ENCODE data around the gene FLNC. TPM values are rescaled to one million over a fixed set of nuclear protein-coding genes. Genes with fewer than 3 reads are reported as not detected.

The FLNC gene
- total RNA-seq, 2 experiments from 2014 or later: not detected

- Mint-ChIP-seq H3K4me1 (no peaks in the 10 kb centered on the region), H3K27ac (no peak overlapping the region), H3K36me3 (no peaks in the 10 kb centered on the region), H3K4me3 (no peak overlapping the region), H3K27me3 (no peaks in the 10 kb centered on the region), H3K9me3 (no peaks in the 10 kb centered on the region)
- DNase-seq (no peak), ATAC-seq (ENCODE audit: low read depth) (no peak)
- POLR2A ChIA-PET: no interaction called here
Measured at GRCh38 chr7:128847721-128848211, 17.6 kb downstream of the FLNC start.

GRCh38 chr7:128848289-128849155, 18.3 kb downstream of the FLNC start:
- DNase-seq: no peak
- Mint-ChIP-seq H3K4me3 (no peak overlapping the region), H3K27ac (no peak overlapping the region), H3K9me3 (no peaks in the 10 kb centered on the region), H3K27me3 (no peaks in the 10 kb centered on the region), H3K36me3 (no peaks in the 10 kb centered on the region), H3K4me1 (no peaks in the 10 kb centered on the region)
- ATAC-seq (ENCODE audit: low read depth): no peak
- POLR2A ChIA-PET: no interaction called here

GRCh38 chr7:128849156-128849515, 18.9 kb downstream of the FLNC start:
- no peaks in the 10 kb centered on the region for H3K27me3 Mint-ChIP-seq
- POLR2A ChIA-PET: no interaction called here
- H3K27ac Mint-ChIP-seq: no peak overlapping the region
- H3K36me3 Mint-ChIP-seq: no peaks in the 10 kb centered on the region
- no peak overlapping the region for H3K4me3 Mint-ChIP-seq
- no peaks in the 10 kb centered on the region for H3K4me1 Mint-ChIP-seq
- H3K9me3 Mint-ChIP-seq: no peaks in the 10 kb centered on the region
- ATAC-seq (ENCODE audit: low read depth) (no peak), DNase-seq (no peak)

GRCh38 chr7:128849804-128850490, 19.7 kb downstream of the FLNC start:
- DNase-seq (no peak), ATAC-seq (ENCODE audit: low read depth) (no peak)
- no peaks in the 10 kb centered on the region for H3K9me3 Mint-ChIP-seq
- H3K4me3 Mint-ChIP-seq: no peak overlapping the region
- H3K4me1 Mint-ChIP-seq: no peaks in the 10 kb centered on the region
- no peak overlapping the region for H3K27ac Mint-ChIP-seq
- no peaks in the 10 kb centered on the region for H3K36me3 Mint-ChIP-seq
- POLR2A ChIA-PET: no interaction called here
- H3K27me3 Mint-ChIP-seq: no peaks in the 10 kb centered on the region

- Mint-ChIP-seq H3K4me3 (no peak overlapping the region), H3K27me3 (no peaks in the 10 kb centered on the region), H3K4me1 (no peaks in the 10 kb centered on the region), H3K9me3 (no peaks in the 10 kb centered on the region), H3K36me3 (no peaks in the 10 kb centered on the region), H3K27ac (no peak overlapping the region)
- POLR2A ChIA-PET: no interaction called here
- DNase-seq (no peak), ATAC-seq (ENCODE audit: low read depth) (no peak)
Measured at GRCh38 chr7:128852537-128853254, 22.5 kb downstream of the FLNC start.

- ATAC-seq (ENCODE audit: low read depth) (no peak), DNase-seq (no peak)
- Mint-ChIP-seq H3K4me1 (no peaks in the 10 kb centered on the region), H3K9me3 (no peaks in the 10 kb centered on the region), H3K36me3 (no peaks in the 10 kb centered on the region), H3K27ac (no peak overlapping the region), H3K27me3 (no peaks in the 10 kb centered on the region), H3K4me3 (no peak overlapping the region)
- POLR2A ChIA-PET: no interaction called here
Measured at GRCh38 chr7:128853799-128854198, 23.6 kb downstream of the FLNC start.

GRCh38 chr7:128854396-128854795, 24.2 kb downstream of the FLNC start:
- Mint-ChIP-seq H3K36me3 (no peaks in the 10 kb centered on the region), H3K27ac (no peak overlapping the region)
- DNase-seq: no peak

GRCh38 chr7:128855559-128855958, 25.4 kb downstream of the FLNC start:
- POLR2A ChIA-PET: no interaction called here
- H3K27ac Mint-ChIP-seq: no peak overlapping the region
- peaks cover 1% of the 10 kb centered on the region for H3K27me3 Mint-ChIP-seq
- no peaks in the 10 kb centered on the region for H3K36me3 Mint-ChIP-seq
- peaks cover 2% of the 10 kb centered on the region for H3K4me1 Mint-ChIP-seq
- no peak overlapping the region for H3K4me3 Mint-ChIP-seq
- no peaks in the 10 kb centered on the region for H3K9me3 Mint-ChIP-seq
- ATAC-seq (ENCODE audit: low read depth) (no peak), DNase-seq (no peak)

More at GRCh38 chr7:128854396-128854795, 24.2 kb downstream of the FLNC start:
- no peaks in the 10 kb centered on the region for H3K4me1 Mint-ChIP-seq
- H3K4me3 Mint-ChIP-seq: no peak overlapping the region
- H3K9me3 Mint-ChIP-seq: no peaks in the 10 kb centered on the region
- H3K27me3 Mint-ChIP-seq: no peaks in the 10 kb centered on the region
- ATAC-seq (ENCODE audit: low read depth): no peak
- POLR2A ChIA-PET: no interaction called here

GRCh38 chr7:128856001-128856718, 26.0 kb downstream of the FLNC start:
- Mint-ChIP-seq H3K36me3 (no peaks in the 10 kb centered on the region), H3K4me1 (peaks cover 2% of the 10 kb centered on the region), H3K4me3 (no peak overlapping the region), H3K27ac (no peak overlapping the region), H3K27me3 (peaks cover 1% of the 10 kb centered on the region), H3K9me3 (no peaks in the 10 kb centered on the region)
- no peak for ATAC-seq (ENCODE audit: low read depth)
- POLR2A ChIA-PET: no interaction called here
- DNase-seq: no peak

- ATAC-seq (ENCODE audit: low read depth) (no peak), DNase-seq (no peak)
- Mint-ChIP-seq H3K36me3 (no peaks in the 10 kb centered on the region), H3K9me3 (no peaks in the 10 kb centered on the region), H3K4me1 (peaks cover 11% of the 10 kb centered on the region), H3K27me3 (peaks cover 1% of the 10 kb centered on the region), H3K4me3 (no peak overlapping the region), H3K27ac (no peak overlapping the region)
- POLR2A ChIA-PET: no interaction called here
Measured at GRCh38 chr7:128858380-128859231, 28.4 kb downstream of the FLNC start.

GRCh38 chr7:128859232-128860157, 29.3 kb downstream of the FLNC start:
- H3K4me1 Mint-ChIP-seq: peaks cover 15% of the 10 kb centered on the region
- H3K9me3 Mint-ChIP-seq: no peaks in the 10 kb centered on the region
- H3K36me3 Mint-ChIP-seq: no peaks in the 10 kb centered on the region
- no peak overlapping the region for H3K4me3 Mint-ChIP-seq
- no peak overlapping the region for H3K27ac Mint-ChIP-seq
- ATAC-seq (ENCODE audit: low read depth): no peak
- POLR2A ChIA-PET: interaction anchor here (1.0 kb wide), 1 partner anchor 16 kb away, joined by 3 read pairs; no protein-coding TSS in a partner anchor
- no peak for DNase-seq
- H3K27me3 Mint-ChIP-seq: peaks cover 1% of the 10 kb centered on the region
